ENCODE data around the gene ACTN3.
A peak's percentile ranks its signal among the peaks of the same experiment; 100 is the strongest.

Gene ACTN3

DNA sequence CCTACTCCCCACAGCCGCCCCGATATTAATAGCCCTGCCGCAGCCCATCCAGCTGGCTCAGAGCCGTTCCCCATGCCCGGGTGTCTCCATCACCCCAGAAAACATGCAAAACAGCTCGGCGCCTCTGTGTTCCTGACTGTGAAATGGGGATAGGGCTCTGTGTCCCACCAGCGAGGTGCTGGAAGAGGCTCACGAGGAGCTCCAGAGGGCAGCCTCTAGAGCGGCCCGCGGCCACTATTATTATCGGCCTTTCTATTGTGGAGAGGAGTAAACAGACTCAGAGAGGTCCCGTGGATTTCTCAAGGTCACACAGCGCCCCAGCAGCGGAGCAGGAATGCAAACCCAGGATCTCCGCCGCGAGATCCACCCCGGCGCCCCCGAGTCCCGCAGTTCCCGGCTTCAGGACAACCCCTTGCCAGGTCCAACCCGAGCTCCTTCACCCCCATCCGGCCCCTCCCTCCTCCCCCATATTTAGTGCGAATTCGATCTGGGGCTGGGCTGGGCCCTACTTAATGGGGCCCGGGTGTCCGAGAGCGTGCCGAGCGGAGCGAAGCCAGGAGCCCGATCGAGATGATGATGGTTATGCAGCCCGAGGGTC lies at the start of gene ACTN3:
TSS of gene ACTN3 (plus strand) at position 536 of the 598 bp plus-strand sequence. CDS start at position 571, 35 bp downstream.
- H3K36me3 ChIP-seq (ENCODE audit: insufficient read depth, low read length) = no peaks in the 10 kb centered on the region
- peaks cover 28% of the 10 kb centered on the region for H3K27me3 ChIP-seq (ENCODE audit: insufficient read depth, low read length)
- H2AFZ ChIP-seq (ENCODE audit: low read length, unreplicated experiment) = peak within 1 kb of the TSS; percentile 86
- H3K4me3 ChIP-seq (ENCODE audit: low read depth, low read length) = peak within 1 kb of the TSS; percentile 86
- no peaks in the 10 kb centered on the region for H3K79me2 ChIP-seq (ENCODE audit: control insufficient read depth, insufficient read depth, low read length, unreplicated experiment)
- H3K4me1 ChIP-seq (ENCODE audit: control insufficient read depth, insufficient read depth, low read length, unreplicated experiment) = peaks cover 7% of the 10 kb centered on the region
- H3K27ac ChIP-seq (ENCODE audit: low read depth, low read length) = no peak within 1 kb of the TSS

DNA sequence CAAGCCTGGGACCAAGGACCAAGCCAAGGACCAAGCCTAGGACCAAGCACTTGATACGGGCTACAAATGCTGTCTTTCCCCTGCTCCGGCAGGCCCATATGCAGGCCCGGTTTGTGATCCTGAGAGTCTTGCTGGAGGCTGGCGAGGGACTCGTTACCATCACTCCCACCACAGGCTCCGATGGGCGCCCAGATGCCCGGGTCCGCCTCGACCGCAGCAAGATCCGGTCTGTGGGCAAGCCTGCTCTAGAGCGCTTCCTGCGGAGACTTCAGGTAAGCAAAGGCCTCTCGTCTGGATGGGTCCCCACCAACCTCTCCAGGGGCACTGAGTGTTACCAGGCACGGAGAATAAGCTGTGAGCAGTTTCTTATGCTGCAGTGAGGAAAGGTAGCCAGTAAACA lies 49.5 kb upstream of the ACTN3 start:
- Histone ChIP-seq H3K36me3 (ENCODE audit: insufficient read depth, low read length) (no peaks in the 10 kb centered on the region), H2AFZ (ENCODE audit: low read length, unreplicated experiment) (no peak overlapping the region)

DNA sequence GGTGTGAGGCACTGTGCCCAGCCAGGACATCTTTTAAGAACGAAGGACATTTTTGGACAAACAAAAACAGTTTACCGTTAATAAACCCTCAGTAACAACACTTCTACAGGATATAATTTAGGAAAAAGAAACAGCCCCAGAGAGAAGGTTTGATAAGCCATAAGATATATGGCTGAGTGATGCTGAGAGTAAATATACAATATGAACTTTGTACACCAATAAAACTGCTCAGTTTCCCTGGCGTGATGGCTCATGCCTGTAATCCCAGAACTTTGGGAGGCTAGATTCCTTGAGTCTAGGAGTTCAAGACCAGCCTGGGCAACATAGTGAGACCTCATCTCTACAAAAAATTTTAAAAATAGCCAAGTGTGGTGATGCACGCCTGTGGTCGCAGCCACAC lies 48.2 kb upstream of the ACTN3 start:
- no peaks in the 10 kb centered on the region for H3K36me3 ChIP-seq (ENCODE audit: insufficient read depth, low read length)
- no peak overlapping the region for H3K27ac ChIP-seq (ENCODE audit: low read depth, low read length)
- H3K27me3 ChIP-seq (ENCODE audit: insufficient read depth, low read length) = no peaks in the 10 kb centered on the region
- no peak overlapping the region for H3K4me3 ChIP-seq (ENCODE audit: low read depth, low read length)
- no peak overlapping the region for H2AFZ ChIP-seq (ENCODE audit: low read length, unreplicated experiment)
- no peaks in the 10 kb centered on the region for H3K4me1 ChIP-seq (ENCODE audit: control insufficient read depth, insufficient read depth, low read length, unreplicated experiment)
- no peaks in the 10 kb centered on the region for H3K79me2 ChIP-seq (ENCODE audit: control insufficient read depth, insufficient read depth, low read length, unreplicated experiment)

More for the DNA sequence above, 49.5 kb upstream of the ACTN3 start:
- H3K79me2 ChIP-seq (ENCODE audit: control insufficient read depth, insufficient read depth, low read length, unreplicated experiment) = no peaks in the 10 kb centered on the region
- no peak overlapping the region for H3K4me3 ChIP-seq (ENCODE audit: low read depth, low read length)
- no peak overlapping the region for H3K27ac ChIP-seq (ENCODE audit: low read depth, low read length)
- no peaks in the 10 kb centered on the region for H3K4me1 ChIP-seq (ENCODE audit: control insufficient read depth, insufficient read depth, low read length, unreplicated experiment)
- no peaks in the 10 kb centered on the region for H3K27me3 ChIP-seq (ENCODE audit: insufficient read depth, low read length)

DNA sequence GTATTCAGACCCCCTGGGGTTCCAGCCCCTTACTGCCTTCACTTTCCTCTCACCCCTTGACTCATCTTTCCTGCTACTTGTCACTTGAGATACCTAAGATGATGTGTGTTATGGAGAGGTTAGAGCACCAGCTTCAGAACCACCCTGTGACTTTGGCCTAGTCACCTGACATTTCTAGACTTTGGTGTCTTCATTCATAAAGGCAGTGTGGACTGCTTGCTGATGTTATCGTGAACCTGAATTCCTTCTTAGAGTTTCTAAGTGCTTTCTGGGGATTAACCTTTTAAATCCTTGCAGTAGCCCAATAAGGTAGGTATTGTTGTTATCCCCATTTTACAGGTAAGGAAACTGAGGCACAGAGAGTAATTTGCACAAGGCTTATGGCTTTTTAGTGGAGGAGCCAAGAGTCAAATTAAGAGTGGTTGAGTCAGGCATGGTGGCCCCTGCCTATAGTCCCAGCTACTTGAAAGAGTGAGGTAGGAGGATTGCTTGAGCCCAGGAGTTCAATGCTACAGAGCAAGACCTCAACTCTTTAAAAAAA lies 41.4 kb upstream of the ACTN3 start:
- Histone ChIP-seq H3K4me1 (ENCODE audit: control insufficient read depth, insufficient read depth, low read length, unreplicated experiment) (no peaks in the 10 kb centered on the region), H3K27ac (ENCODE audit: low read depth, low read length) (no peak overlapping the region), H3K79me2 (ENCODE audit: control insufficient read depth, insufficient read depth, low read length, unreplicated experiment) (no peaks in the 10 kb centered on the region), H3K4me3 (ENCODE audit: low read depth, low read length) (no peak overlapping the region), H3K27me3 (ENCODE audit: insufficient read depth, low read length) (no peaks in the 10 kb centered on the region), H3K36me3 (ENCODE audit: insufficient read depth, low read length) (no peaks in the 10 kb centered on the region), H2AFZ (ENCODE audit: low read length, unreplicated experiment) (no peak overlapping the region)

DNA sequence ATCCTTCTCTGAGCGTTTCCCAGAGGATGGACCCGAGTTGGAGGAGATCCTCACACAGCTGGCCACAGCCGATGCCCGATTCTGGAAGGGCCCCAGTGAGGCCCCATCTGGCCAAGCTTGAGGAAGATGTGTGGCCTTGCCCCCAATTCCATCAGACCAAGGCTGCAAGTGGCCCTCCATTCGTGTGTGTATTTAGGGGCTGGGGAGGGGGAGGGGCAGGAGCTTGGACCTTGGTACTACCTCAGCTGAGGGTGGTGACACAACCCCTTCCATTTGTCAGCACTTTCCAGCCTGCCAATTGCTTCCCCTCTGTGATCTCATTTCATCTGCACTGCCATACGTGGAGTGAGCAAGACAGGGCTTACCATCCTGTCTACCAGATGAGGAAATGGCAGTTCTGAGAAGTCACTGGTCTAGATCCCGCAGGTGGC lies 37.6 kb upstream of the ACTN3 start:
- Histone ChIP-seq H3K79me2 (ENCODE audit: control insufficient read depth, insufficient read depth, low read length, unreplicated experiment) (peaks cover 10% of the 10 kb centered on the region), H3K27ac (ENCODE audit: low read depth, low read length) (no peak overlapping the region), H3K4me3 (ENCODE audit: low read depth, low read length) (no peak overlapping the region), H3K36me3 (ENCODE audit: insufficient read depth, low read length) (peaks cover 5% of the 10 kb centered on the region; the same call in 1 of the 2 replicates), H3K4me1 (ENCODE audit: control insufficient read depth, insufficient read depth, low read length, unreplicated experiment) (peaks cover 5% of the 10 kb centered on the region), H3K27me3 (ENCODE audit: insufficient read depth, low read length) (no peaks in the 10 kb centered on the region), H2AFZ (ENCODE audit: low read length, unreplicated experiment) (no peak overlapping the region)

DNA sequence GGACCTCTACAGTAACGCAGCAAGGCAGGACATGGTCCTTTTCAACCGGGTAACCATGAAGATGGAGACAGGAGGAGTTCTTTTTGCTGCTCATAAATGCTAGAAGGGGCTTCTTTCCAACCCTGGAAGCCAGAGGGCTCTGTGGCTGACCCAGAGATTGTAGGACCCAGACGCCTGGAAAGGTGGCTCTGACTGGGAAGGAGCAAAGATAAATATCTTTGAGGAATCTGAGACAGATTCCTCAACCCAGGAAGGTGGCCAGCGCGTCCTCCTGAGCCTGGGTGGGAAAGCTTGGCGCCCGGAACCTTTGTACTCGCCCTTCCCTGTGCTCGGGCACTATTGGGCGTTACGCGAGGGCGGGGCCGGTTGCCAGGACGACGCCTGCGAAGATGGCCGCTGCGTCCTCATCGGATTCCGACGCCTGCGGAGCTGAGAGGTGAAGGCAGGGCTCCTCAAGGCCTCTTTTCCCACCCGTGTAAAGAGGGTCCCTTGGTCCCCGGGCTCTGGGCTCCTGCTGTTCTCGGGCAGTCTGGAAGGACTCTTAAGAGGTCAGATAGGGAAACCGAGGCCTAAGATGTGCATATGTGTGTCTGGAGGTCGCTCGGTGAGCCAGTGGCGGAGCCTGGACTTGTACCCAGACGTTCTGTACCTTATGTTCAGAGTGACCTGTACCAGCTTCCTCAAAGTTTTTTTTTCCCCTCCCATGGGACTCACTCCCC lies 36.3 kb upstream of the ACTN3 start, which contains the start of gene BBS1:
TSS of gene BBS1 (plus strand) at position 365 of the 719 bp plus-strand sequence. CDS start at position 390, 25 bp downstream.
- peaks cover 11% of the 10 kb centered on the region for H3K36me3 ChIP-seq (ENCODE audit: insufficient read depth, low read length)
- peaks cover 5% of the 10 kb centered on the region for H3K4me1 ChIP-seq (ENCODE audit: control insufficient read depth, insufficient read depth, low read length, unreplicated experiment)
- H2AFZ ChIP-seq (ENCODE audit: low read length, unreplicated experiment) = peak within 1 kb of the TSS; percentile 99
- H3K27me3 ChIP-seq (ENCODE audit: insufficient read depth, low read length) = no peaks in the 10 kb centered on the region
- peaks cover 10% of the 10 kb centered on the region for H3K79me2 ChIP-seq (ENCODE audit: control insufficient read depth, insufficient read depth, low read length, unreplicated experiment)
- H3K4me3 ChIP-seq (ENCODE audit: low read depth, low read length) = peak within 1 kb of the TSS; percentile 88
- H3K27ac ChIP-seq (ENCODE audit: low read depth, low read length) = no peak within 1 kb of the TSS

DNA sequence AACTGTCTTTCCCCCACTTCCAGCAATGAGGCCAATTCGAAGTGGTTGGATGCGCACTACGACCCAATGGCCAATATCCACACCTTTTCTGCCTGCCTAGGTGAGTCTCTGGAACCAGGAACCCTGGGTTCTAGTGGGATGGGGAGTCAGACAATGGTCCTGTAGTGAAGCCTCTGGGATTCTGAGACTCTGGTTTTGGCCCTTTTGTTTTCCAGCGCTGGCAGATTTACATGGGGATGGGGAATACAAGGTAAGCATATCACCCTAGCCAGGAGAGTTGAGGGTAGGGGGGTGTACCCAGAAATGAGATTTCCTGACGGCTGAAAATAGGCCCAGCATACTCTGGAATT lies 35.7 kb upstream of the ACTN3 start:
- Histone ChIP-seq H3K36me3 (ENCODE audit: insufficient read depth, low read length) (peaks cover 11% of the 10 kb centered on the region), H3K27ac (ENCODE audit: low read depth, low read length) (no peak overlapping the region), H2AFZ (ENCODE audit: low read length, unreplicated experiment) (peak overlapping the region; percentile 87), H3K4me1 (ENCODE audit: control insufficient read depth, insufficient read depth, low read length, unreplicated experiment) (peaks cover 5% of the 10 kb centered on the region), H3K4me3 (ENCODE audit: low read depth, low read length) (peak overlapping the region; percentile 88), H3K79me2 (ENCODE audit: control insufficient read depth, insufficient read depth, low read length, unreplicated experiment) (peaks cover 10% of the 10 kb centered on the region), H3K27me3 (ENCODE audit: insufficient read depth, low read length) (no peaks in the 10 kb centered on the region)

DNA sequence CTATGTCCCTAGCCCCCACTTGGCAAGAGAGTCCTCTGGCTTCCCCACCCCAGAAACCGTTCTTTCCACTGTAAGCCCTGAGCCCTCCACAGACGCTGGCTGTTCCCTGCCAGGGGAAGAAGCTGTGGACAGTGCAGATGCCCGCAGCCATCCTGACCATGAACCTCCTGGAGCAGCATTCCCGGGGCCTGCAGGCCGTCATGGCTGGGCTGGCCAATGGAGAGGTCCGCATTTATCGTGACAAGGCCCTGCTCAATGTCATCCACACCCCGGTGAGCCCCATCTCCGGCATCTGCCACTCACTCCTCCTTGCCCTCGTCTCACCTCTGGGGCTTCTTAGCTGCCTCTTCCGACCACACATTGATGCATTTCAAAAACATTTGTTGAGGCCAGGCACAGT lies 23.1 kb upstream of the ACTN3 start:
- Histone ChIP-seq H3K27me3 (ENCODE audit: insufficient read depth, low read length) (no peaks in the 10 kb centered on the region), H3K79me2 (ENCODE audit: control insufficient read depth, insufficient read depth, low read length, unreplicated experiment) (no peaks in the 10 kb centered on the region), H3K4me1 (ENCODE audit: control insufficient read depth, insufficient read depth, low read length, unreplicated experiment) (no peaks in the 10 kb centered on the region), H3K27ac (ENCODE audit: low read depth, low read length) (no peak overlapping the region), H3K4me3 (ENCODE audit: low read depth, low read length) (no peak overlapping the region), H3K36me3 (ENCODE audit: insufficient read depth, low read length) (peaks cover 16% of the 10 kb centered on the region; the same call in 1 of the 2 replicates), H2AFZ (ENCODE audit: low read length, unreplicated experiment) (no peak overlapping the region)

DNA sequence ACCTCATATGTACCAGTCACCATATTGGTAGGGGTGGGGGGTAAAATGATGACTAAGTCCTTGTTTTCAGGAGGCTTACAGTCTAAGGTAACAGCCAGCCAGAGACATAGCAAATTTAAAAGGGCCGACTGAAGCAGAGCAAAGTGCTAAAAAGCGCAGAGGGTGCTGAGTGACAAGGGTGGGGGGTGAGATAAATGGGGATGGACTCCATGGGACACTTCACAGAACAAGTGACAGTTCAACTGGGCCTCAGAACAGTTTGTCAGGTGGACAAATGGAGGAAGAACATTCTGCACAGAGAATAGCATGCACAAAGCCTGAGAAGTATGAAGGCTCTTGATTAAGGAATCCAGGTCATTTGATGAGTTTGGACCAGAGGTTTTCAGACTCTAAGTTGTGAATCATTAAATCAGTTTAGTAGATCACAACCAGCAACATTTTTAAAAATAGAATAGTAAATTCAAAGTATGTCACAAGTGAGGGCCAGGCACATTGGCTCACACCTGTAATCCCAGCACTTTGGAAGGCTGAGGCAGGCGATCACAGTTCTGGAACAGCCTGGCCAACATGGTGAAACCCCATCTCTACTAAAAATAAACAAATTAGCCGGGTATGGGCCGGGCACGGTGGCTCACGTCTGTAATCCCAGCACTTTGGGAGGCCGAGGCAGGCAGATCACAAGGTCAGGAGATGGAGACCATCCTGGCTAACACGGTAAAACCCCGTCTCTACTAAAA lies 22.2 kb upstream of the ACTN3 start:
- H3K4me1 ChIP-seq (ENCODE audit: control insufficient read depth, insufficient read depth, low read length, unreplicated experiment) = no peaks in the 10 kb centered on the region
- H3K36me3 ChIP-seq (ENCODE audit: insufficient read depth, low read length) = peaks cover 14% of the 10 kb centered on the region; the same call in 1 of the 2 replicates
- no peaks in the 10 kb centered on the region for H3K27me3 ChIP-seq (ENCODE audit: insufficient read depth, low read length)
- H3K4me3 ChIP-seq (ENCODE audit: low read depth, low read length) = no peak overlapping the region
- no peaks in the 10 kb centered on the region for H3K79me2 ChIP-seq (ENCODE audit: control insufficient read depth, insufficient read depth, low read length, unreplicated experiment)
- H3K27ac ChIP-seq (ENCODE audit: low read depth, low read length) = no peak overlapping the region
- H2AFZ ChIP-seq (ENCODE audit: low read length, unreplicated experiment) = no peak overlapping the region

DNA sequence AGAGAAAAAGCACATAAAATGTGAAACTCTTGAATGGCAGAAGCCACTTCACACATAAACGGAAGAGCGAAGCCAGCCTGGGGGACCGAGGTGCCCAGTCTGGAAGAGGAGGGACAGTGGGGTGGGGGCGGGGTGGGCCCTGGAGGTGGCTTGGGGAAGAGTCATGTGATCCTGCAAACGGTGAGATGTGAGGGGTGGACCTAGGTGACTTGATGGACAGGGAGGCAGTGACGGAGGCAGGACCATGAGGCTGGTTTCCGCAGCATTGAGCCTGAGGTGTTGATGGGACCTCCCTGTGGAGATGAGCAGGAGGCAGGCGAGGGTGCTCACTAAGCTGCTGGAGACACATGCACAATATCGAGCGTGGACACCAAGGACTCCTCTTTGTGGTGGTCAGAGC lies 17.6 kb upstream of the ACTN3 start:
- Histone ChIP-seq H2AFZ (ENCODE audit: low read length, unreplicated experiment) (no peak overlapping the region), H3K36me3 (ENCODE audit: insufficient read depth, low read length) (no peaks in the 10 kb centered on the region; the same call in 1 of the 2 replicates), H3K27me3 (ENCODE audit: insufficient read depth, low read length) (no peaks in the 10 kb centered on the region), H3K4me3 (ENCODE audit: low read depth, low read length) (no peak overlapping the region), H3K27ac (ENCODE audit: low read depth, low read length) (no peak overlapping the region), H3K79me2 (ENCODE audit: control insufficient read depth, insufficient read depth, low read length, unreplicated experiment) (no peaks in the 10 kb centered on the region), H3K4me1 (ENCODE audit: control insufficient read depth, insufficient read depth, low read length, unreplicated experiment) (no peaks in the 10 kb centered on the region)

Data from ACC112 (cell line).